ENCODE data around the gene ZFAND2B. TPM values are rescaled to one million over a fixed set of nuclear protein-coding genes. Genes with fewer than 3 reads are reported as not detected.
"Not testable (repeated sequence)": the region's sequence is repeated elsewhere in the genome, so short reads cannot be mapped to it uniquely, and the experiment has no call there.

ZFAND2B gene
- total RNA-seq, 1 donor from 2014 or later, result 24.4 TPM

DNA sequence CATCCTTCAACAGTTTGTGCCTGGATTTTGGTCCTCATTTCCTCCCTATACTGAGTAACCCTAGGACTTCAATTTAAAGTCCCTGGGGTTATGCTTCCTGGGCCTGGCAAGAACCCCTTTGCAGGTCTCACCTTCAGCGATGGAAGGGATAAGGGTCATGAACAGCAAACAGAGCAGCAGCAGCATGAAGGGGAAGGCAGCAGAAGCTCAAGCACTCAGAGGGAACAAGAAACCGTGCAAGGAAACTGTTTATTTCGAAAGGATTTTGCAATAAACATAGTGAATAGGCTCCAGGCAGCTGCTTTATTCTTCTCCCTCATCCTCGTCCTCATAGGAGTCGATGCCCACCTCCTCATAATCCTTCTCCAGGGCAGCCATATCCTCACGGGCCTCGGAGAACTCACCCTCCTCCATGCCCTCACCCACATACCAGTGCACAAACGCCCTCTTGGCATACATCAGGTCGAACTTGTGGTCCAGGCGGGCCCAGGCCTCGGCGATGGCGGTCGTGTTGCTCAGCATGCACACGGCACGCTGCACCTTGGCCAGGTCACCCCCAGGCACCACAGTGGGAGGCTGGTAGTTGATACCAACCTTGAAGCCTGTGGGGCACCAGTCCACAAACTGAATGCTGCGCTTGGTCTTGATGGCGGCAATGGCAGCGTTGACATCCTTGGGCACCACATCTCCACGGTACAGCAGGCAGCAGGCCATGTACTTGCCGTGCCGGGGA is 43.6 kb downstream of the ZFAND2B start:
- DNase-seq, result no peak

GRCh38 chr2:219251656-219252055 is 45.1 kb downstream of the ZFAND2B start:
- peak; percentile 17 for DNase-seq

- DNase-seq, result no peak
Measured at GRCh38 chr2:219252084-219252483, 45.5 kb downstream of the ZFAND2B start.

DNA sequence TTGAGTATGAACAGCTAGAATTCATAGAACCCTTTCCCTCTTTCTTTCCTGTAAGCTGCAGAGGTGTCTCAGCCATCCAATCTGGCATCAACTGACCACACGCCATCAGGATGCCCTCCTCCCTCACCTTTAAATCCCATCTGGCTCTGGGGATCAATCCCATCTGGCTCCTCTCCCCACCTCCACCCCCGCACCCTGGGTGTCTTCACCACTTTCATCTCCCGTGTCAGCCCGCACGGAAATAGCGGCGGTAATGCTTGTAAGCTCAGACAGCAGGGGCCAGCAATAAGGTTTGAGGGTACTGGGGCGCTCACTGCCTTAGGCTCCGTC is 46.0 kb downstream of the ZFAND2B start:
- DNase-seq, result no peak

DNA sequence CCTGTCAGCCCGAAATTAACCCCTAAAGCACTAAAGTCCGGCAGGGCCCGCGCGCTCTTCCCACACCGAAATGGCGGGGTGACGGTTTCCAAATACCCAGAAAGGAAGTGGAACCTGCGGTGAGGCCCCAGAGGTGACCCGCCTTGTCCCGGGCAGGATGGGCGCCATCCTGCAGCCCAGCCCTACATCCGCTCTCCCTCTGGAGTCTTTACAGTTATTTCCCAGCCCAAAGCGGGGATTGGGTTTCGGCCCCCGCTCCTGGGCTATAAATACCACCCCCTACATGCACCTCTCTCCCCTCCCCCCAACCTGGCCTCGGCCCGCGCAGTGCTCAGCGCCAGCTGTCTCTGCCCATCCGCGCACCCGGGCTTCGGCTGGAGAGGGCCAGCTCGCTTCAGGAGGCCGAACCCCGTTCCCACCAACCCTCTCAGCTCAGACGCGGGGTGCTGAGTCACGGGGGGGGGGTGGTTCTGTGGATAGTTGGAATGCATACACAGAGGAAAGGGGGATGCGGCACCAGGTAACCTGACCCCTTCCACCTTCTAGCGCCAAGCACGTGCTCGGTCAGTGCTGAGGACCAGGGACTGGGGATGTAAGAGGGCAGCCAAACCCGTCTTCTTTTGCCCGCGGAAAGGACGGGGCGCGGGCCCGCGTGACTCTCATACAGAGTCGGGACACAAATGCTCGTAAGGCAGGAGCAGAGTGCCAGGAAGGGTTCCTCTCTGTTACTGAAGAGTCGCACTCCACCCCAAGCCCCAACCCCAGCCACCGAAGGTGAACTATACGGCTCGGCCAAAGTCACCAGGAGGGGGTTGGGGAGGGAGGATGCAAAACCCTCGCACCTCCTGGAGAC is 46.5 kb downstream of the ZFAND2B start, which contains the start of gene TUBA4B:
TUBA4B (plus strand) TSS at position 344 of the 853 bp plus-strand sequence; CDS start at position 509, 165 bp downstream.
- DNase-seq, result peak; percentile 86

DNA sequence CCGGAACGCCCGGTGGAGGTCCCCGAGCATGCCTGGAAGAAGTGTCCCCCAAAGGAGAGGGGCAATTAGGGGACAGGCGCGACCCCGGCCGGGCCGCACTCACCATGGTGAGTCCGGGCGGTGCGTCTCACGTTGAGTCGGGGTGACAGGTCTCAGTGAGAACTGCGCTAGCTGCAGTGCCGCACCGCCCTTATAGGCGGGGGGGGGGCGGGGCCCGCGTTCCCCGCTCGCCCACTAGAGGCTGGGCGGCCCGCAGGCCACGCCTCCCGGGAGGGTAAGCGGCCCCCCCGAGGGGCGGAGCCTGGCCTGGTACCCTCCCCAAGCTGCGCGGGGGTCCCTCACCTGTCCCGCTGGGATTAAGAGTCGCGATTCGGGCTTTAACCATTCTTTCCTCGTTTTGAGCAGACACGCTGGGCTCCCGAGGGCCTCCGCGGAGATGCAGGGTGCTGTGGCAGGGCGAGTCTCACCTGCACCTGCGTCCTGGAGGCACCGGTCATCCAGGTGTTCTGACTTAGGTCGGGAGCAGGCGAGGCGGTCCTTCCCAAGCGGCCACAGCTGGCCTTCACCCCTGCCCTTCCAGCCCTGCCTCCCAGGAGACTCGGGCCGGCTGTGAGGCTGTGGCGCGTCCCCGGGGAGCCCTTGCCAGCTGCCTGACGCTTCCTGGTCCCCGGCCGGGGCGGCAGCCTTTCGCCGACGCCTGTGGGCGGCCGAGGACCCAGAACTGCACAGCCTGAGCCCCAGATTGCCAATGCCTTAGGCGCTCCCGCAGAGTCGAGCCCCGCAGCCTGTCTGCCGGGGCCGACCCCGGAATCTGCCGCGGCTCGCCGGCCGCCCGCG is 47.4 kb downstream of the ZFAND2B start, which contains the start of gene TUBA4A:
TUBA4A (minus strand) TSS at position 166 of the 837 bp plus-strand sequence; CDS start at position 106, 60 bp downstream.
- peak; percentile 81 for DNase-seq

- no peak for DNase-seq
Measured at GRCh38 chr2:219254590-219255201, 48.1 kb downstream of the ZFAND2B start.

DNA sequence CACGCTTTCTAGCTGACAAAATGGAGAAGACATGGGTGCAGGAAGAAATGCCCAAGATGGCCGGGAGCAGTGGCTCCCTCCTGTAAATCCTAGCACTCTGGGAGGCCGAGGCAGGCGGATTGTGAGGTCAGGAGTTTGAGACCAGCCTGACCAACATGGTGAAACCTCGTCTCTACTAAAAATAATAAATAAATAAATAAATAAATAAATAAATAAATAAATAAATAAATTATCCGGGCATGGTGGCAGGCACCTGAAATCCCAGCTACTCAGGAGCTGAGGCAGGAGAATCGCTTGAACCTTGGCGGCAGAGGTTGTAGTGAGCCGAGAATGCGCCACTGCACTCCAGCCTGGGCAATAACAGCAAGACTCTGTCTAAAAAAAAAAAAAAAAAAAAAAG is 52.4 kb downstream of the ZFAND2B start:
- not testable (repeated sequence) for DNase-seq

Other genes starting within 250 kb of the ZFAND2B start
- not detected for gene CDK5R2, start 247.1 kb upstream of the ZFAND2B start, total RNA-seq
- not detected for gene FEV, start 221.6 kb upstream of the ZFAND2B start, total RNA-seq
- gene CRYBA2, start 213.4 kb upstream of the ZFAND2B start, total RNA-seq, result not detected
- not detected for gene CFAP65, start 165.3 kb upstream of the ZFAND2B start, total RNA-seq
- not detected for gene IHH, start 145.9 kb upstream of the ZFAND2B start, total RNA-seq
- 12.8 TPM for gene NHEJ1, start 46.0 kb upstream of the ZFAND2B start, total RNA-seq
- gene SLC23A3, start 36.8 kb upstream of the ZFAND2B start, total RNA-seq, result 0.92 TPM
- 23.9 TPM for gene CNPPD1, start 29.9 kb upstream of the ZFAND2B start, total RNA-seq
- gene RETREG2, start 28.5 kb upstream of the ZFAND2B start, total RNA-seq, result 35.0 TPM
- 35.3 TPM for gene ABCB6, start 12.2 kb downstream of the ZFAND2B start, total RNA-seq
- 51.9 TPM for gene ATG9A, start 22.9 kb downstream of the ZFAND2B start, total RNA-seq
- 41.0 TPM for gene ANKZF1, start 23.0 kb downstream of the ZFAND2B start, total RNA-seq
- gene GLB1L, start 38.7 kb downstream of the ZFAND2B start, total RNA-seq, result 5.2 TPM
- gene STK16, start 38.7 kb downstream of the ZFAND2B start, total RNA-seq, result 10.5 TPM
- not detected for gene TUBA4B, start 46.5 kb downstream of the ZFAND2B start, total RNA-seq
- gene TUBA4A, start 47.1 kb downstream of the ZFAND2B start, total RNA-seq, result 76.1 TPM
- 96.5 TPM for gene DNAJB2, start 72.6 kb downstream of the ZFAND2B start, total RNA-seq
- gene PTPRN, start 102.6 kb downstream of the ZFAND2B start, total RNA-seq, result 0.31 TPM
- gene RESP18, start 126.0 kb downstream of the ZFAND2B start, total RNA-seq, result not detected
- gene DNPEP, start 181.1 kb downstream of the ZFAND2B start, total RNA-seq, result 33.4 TPM
- gene DES, start 211.6 kb downstream of the ZFAND2B start, total RNA-seq, result 5,232 TPM
- 136 TPM for gene SPEG, start 228.1 kb downstream of the ZFAND2B start, total RNA-seq

Measured in tongue (tissue), 2 donors.